ENCODE results near the gene CLIC5.
A peak's percentile ranks its signal among the peaks of the same experiment; 100 is the strongest.

The CLIC5 gene

DNA sequence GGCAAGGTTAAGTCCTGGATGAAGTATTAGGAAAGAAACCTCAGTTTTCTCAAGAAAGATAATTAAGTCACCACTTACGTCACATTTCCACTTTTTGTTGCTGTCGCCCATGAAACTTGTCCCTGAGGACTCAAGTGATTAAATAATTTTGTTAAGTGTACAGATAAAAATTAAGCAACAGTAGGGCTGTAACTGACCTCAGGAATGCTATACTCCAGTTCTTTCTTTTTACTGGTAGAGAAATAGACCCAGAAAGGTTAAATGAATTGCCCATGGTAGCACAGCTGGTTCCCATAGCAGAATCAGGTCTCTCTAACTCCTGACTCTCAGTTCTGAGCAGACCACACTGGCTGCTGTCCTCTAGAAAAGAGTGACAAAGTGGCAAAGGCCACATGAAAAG is 54.5 kb downstream of the CLIC5 start:
- no peak overlapping the region for H3K27ac ChIP-seq (ENCODE audit: low read length)
- no peaks in the 10 kb centered on the region for H3K36me3 ChIP-seq (ENCODE audit: control insufficient read depth in 1 of 2, insufficient read depth in 2 of 2, low read length in 2 of 2)
- no peaks in the 10 kb centered on the region for H3K4me1 ChIP-seq (ENCODE audit: control insufficient read depth in 1 of 2, insufficient read depth in 2 of 2, low read length in 2 of 2)
- H3K4me3 ChIP-seq (ENCODE audit: low read depth in 1 of 2, low read length in 2 of 2): no peak overlapping the region
- peaks cover 3 to 10% of the 10 kb centered on the region in 2 donors for H3K9me3 ChIP-seq (ENCODE audit: control insufficient read depth in 1 of 2, low read length in 2 of 2)
- no peaks in the 10 kb centered on the region for H3K27me3 ChIP-seq (ENCODE audit: low read depth, low read length)

DNA sequence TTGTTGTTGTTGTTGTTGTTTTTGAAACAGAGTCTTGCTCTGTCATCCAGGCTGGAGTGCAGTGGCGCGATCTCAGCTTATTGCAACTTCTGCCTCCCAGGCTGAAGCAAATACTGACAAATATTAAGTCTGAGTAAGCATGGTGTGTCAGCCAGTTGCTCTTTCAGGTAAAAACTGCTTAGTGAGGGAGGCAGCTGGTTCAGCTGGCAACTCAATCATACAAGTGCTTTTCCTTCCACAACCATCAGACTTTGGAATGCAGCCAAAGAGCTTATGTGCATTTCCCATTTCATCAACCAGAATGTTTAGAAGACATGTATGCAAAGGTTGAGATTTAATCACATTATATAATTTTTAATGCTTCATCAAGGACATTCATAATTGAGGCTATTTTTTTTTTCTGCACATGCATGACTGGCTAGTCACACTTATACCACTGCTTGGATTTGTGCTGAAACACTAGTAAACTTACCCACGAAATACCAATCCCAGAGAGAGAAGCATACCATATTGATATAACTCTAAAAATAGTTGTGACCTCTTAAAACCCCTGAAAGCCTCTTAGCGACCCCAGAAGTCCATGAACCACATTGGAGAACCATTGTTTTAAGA is 56.0 kb downstream of the CLIC5 start:
- H3K27me3 ChIP-seq (ENCODE audit: low read depth, low read length): no peaks in the 10 kb centered on the region
- peaks cover 3 to 6% of the 10 kb centered on the region in 2 donors for H3K9me3 ChIP-seq (ENCODE audit: control insufficient read depth in 1 of 2, low read length in 2 of 2)
- no peaks in the 10 kb centered on the region for H3K36me3 ChIP-seq (ENCODE audit: control insufficient read depth in 1 of 2, insufficient read depth in 2 of 2, low read length in 2 of 2)
- no peak overlapping the region for H3K4me3 ChIP-seq (ENCODE audit: low read depth in 1 of 2, low read length in 2 of 2)
- H3K27ac ChIP-seq (ENCODE audit: low read length): no peak overlapping the region
- no peaks in the 10 kb centered on the region for H3K4me1 ChIP-seq (ENCODE audit: control insufficient read depth in 1 of 2, insufficient read depth in 2 of 2, low read length in 2 of 2)

DNA sequence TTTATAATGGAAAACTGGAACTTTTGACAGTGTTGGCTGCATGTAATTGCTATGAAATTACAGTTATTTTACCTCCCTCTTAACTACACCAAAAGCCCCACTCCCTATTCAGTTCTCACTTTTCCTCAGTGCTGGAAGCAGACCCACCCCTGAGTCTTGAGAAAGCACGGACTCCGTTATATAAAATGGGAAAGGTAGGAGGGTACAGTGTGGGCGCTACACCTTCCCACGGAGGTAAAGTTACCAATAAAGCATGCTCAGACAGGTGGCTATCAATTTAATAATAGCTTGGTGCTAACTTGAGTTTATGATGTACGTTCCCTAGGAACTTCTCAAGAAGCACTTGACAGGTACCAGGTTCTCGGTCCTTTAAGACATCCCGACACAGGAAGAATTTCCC is 59.0 kb downstream of the CLIC5 start:
- H3K4me1 ChIP-seq (ENCODE audit: control insufficient read depth in 1 of 2, insufficient read depth in 2 of 2, low read length in 2 of 2): peaks cover 0 to 6% of the 10 kb centered on the region in 2 donors
- no peaks in the 10 kb centered on the region for H3K36me3 ChIP-seq (ENCODE audit: control insufficient read depth in 1 of 2, insufficient read depth in 2 of 2, low read length in 2 of 2)
- H3K27ac ChIP-seq (ENCODE audit: low read length): no peak overlapping the region
- H3K27me3 ChIP-seq (ENCODE audit: low read depth, low read length): no peaks in the 10 kb centered on the region
- H3K4me3 ChIP-seq (ENCODE audit: low read depth in 1 of 2, low read length in 2 of 2): no peak overlapping the region
- no peaks in the 10 kb centered on the region for H3K9me3 ChIP-seq (ENCODE audit: control insufficient read depth in 1 of 2, low read length in 2 of 2)

DNA sequence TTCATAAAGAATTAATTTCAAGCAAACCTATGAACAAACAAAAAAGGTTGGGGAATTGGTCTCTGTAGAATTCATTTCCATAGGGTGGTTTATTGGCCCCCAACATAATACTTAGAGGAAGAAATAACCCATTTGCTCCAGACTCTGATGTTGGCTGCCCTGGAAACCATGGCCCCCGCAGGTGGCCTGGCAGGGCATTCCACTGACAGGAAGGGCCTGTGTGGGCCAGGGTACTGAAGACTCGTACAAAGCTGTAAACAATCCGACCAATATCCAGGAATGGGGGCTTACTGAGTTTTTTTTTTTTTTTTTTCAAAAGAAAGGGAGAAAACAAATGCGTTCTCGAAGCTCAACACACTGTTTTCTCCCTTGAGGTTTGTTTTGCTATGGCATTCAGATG is 59.5 kb downstream of the CLIC5 start:
- H3K36me3 ChIP-seq (ENCODE audit: control insufficient read depth in 1 of 2, insufficient read depth in 2 of 2, low read length in 2 of 2): no peaks in the 10 kb centered on the region
- H3K4me3 ChIP-seq (ENCODE audit: low read depth in 1 of 2, low read length in 2 of 2): no peak overlapping the region
- no peaks in the 10 kb centered on the region for H3K27me3 ChIP-seq (ENCODE audit: low read depth, low read length)
- no peaks in the 10 kb centered on the region for H3K9me3 ChIP-seq (ENCODE audit: control insufficient read depth in 1 of 2, low read length in 2 of 2)
- H3K4me1 ChIP-seq (ENCODE audit: control insufficient read depth in 1 of 2, insufficient read depth in 2 of 2, low read length in 2 of 2): peaks cover 0 to 6% of the 10 kb centered on the region in 2 donors
- no peak overlapping the region for H3K27ac ChIP-seq (ENCODE audit: low read length)

DNA sequence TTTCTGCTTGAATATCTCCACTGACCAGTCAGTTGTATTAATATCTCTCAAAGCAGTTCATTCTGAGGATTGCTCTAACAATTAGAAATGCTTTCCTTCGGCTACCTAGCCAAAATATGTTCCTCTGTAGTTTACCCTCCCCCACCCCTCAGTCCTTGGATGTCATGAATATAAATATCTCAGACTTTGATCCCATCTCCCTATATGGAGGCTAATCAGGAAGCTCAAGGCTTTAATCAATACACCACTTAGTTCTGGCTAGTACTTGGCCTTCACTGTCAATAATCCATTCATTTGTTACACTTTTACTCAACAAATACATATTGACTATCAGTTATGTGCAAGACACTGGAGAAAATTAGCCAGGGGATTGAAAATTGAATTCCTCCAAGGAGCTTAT is 60.1 kb downstream of the CLIC5 start:
- H3K4me1 ChIP-seq (ENCODE audit: control insufficient read depth in 1 of 2, insufficient read depth in 2 of 2, low read length in 2 of 2): peaks cover 0 to 6% of the 10 kb centered on the region in 2 donors
- H3K27ac ChIP-seq (ENCODE audit: low read length): no peak overlapping the region
- no peaks in the 10 kb centered on the region for H3K36me3 ChIP-seq (ENCODE audit: control insufficient read depth in 1 of 2, insufficient read depth in 2 of 2, low read length in 2 of 2)
- no peaks in the 10 kb centered on the region for H3K9me3 ChIP-seq (ENCODE audit: control insufficient read depth in 1 of 2, low read length in 2 of 2)
- no peak overlapping the region for H3K4me3 ChIP-seq (ENCODE audit: low read depth in 1 of 2, low read length in 2 of 2)
- H3K27me3 ChIP-seq (ENCODE audit: low read depth, low read length): no peaks in the 10 kb centered on the region

DNA sequence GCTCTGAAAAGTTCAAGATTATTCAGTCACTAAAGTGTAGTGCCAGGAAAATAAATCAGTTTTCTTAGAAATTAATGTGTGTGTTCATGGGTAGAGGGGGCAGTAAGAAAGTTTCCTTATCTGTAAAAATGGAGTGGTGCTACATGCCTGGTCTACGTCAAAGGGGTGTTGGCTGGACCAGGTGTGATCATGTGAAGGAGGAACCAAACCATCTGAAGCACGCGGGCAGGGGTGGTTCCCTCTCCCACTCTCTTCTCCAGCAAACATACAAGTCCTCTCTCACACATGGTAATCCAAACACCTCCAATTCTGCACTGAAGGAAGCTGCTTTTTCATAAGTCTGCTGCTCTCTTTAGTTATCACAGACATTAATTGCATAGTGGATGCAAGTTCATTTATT is 63.1 kb downstream of the CLIC5 start:
- Histone ChIP-seq H3K4me1 (ENCODE audit: control insufficient read depth in 1 of 2, insufficient read depth in 2 of 2, low read length in 2 of 2) (peaks cover 0 to 6% of the 10 kb centered on the region in 2 donors), H3K4me3 (ENCODE audit: low read depth in 1 of 2, low read length in 2 of 2) (no peak overlapping the region), H3K9me3 (ENCODE audit: control insufficient read depth in 1 of 2, low read length in 2 of 2) (no peaks in the 10 kb centered on the region), H3K27me3 (ENCODE audit: low read depth, low read length) (no peaks in the 10 kb centered on the region), H3K36me3 (ENCODE audit: control insufficient read depth in 1 of 2, insufficient read depth in 2 of 2, low read length in 2 of 2) (no peaks in the 10 kb centered on the region), H3K27ac (ENCODE audit: low read length) (no peak overlapping the region)

DNA sequence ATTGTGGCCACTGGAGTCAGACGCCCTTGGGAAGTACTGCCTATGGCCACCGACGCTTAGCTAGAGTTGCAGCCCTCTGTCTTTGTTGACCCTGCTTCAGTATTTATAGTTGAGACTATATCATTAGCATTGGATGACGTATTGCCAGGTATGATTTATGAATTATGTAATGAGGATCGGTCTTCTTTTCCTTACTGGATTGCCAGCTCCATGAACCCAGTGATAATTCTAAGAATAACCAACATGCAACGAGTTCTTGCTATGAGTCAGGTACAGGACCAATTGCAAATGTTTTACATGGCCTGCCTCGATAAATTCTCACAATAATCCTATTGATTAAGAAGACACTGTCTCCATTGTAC is 63.5 kb downstream of the CLIC5 start:
- Histone ChIP-seq H3K9me3 (ENCODE audit: control insufficient read depth in 1 of 2, low read length in 2 of 2) (no peaks in the 10 kb centered on the region), H3K4me1 (ENCODE audit: control insufficient read depth in 1 of 2, insufficient read depth in 2 of 2, low read length in 2 of 2) (peaks cover 0 to 6% of the 10 kb centered on the region in 2 donors), H3K36me3 (ENCODE audit: control insufficient read depth in 1 of 2, insufficient read depth in 2 of 2, low read length in 2 of 2) (no peaks in the 10 kb centered on the region), H3K27me3 (ENCODE audit: low read depth, low read length) (no peaks in the 10 kb centered on the region), H3K27ac (ENCODE audit: low read length) (no peak overlapping the region), H3K4me3 (ENCODE audit: low read depth in 1 of 2, low read length in 2 of 2) (peak overlapping the region in 1 of 2 donors; percentile 9)

DNA sequence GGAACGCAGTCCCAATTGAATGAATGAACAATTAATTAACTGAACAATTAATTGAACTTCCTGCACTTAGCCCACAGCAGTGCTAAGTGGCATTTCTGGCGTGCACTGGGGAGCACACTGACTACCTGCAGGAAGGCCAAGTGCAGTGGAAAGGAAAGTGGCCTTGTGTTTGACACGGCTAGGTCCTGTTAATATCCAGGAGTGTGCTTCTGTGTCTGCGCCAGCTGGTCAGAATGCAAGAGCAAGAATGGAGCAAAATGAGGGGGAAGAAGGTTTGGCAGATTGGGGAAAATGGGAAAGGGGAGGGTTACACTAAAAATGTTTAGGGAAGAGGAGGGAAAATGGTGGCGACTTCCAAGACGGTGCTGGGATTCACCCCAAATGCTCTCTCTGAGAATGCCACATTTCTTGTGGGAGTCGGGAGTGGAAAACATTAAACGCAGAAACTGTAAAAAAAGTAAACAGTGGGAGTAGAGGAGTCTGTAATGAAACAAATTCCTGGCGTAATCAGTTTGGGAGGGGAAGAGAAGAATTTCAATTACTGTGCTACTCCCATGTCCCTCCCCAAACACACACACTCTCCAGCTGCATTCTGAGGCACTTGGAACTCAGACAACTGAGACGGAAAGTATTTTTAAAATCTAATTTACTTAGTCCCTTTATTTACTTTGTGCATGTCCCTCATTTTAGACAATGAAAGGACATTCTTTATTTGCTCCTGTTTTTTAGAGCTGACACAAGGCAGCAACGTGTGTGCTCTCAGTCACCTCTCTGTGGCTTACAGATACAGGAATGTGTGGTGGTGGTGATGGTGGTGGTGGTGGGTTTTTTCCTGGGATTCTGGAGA is 64.1 kb downstream of the CLIC5 start:
- Histone ChIP-seq H3K36me3 (ENCODE audit: control insufficient read depth in 1 of 2, insufficient read depth in 2 of 2, low read length in 2 of 2) (no peaks in the 10 kb centered on the region), H3K9me3 (ENCODE audit: control insufficient read depth in 1 of 2, low read length in 2 of 2) (no peaks in the 10 kb centered on the region), H3K27ac (ENCODE audit: low read length) (no peak overlapping the region), H3K27me3 (ENCODE audit: low read depth, low read length) (no peaks in the 10 kb centered on the region), H3K4me1 (ENCODE audit: control insufficient read depth in 1 of 2, insufficient read depth in 2 of 2, low read length in 2 of 2) (peaks cover 0 to 6% of the 10 kb centered on the region in 2 donors), H3K4me3 (ENCODE audit: low read depth in 1 of 2, low read length in 2 of 2) (peak overlapping the region in 1 of 2 donors; percentile 9)

DNA sequence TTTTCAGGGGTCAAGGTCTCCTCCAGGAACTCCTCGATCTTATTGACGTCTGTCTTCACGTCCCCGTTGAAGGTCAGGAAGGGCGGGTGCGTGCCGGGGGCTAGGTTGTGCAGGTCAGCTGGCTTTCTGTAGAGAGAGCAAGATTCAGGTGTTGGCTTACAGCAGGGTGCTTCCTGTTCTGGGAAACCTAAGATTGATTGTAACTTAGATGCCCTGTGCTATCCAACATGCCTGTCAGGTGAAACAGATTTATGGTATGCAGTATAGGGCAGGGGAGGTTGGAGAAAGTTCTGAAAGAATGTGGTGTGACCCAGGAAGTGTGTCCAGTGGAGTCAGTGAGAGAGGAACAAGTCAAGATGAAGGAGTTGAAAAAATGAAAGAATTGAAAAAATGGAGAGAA is 66.4 kb downstream of the CLIC5 start:
- no peaks in the 10 kb centered on the region for H3K36me3 ChIP-seq (ENCODE audit: control insufficient read depth in 1 of 2, insufficient read depth in 2 of 2, low read length in 2 of 2)
- peaks cover 0 to 6% of the 10 kb centered on the region in 2 donors for H3K4me1 ChIP-seq (ENCODE audit: control insufficient read depth in 1 of 2, insufficient read depth in 2 of 2, low read length in 2 of 2)
- no peak overlapping the region for H3K4me3 ChIP-seq (ENCODE audit: low read depth in 1 of 2, low read length in 2 of 2)
- H3K27ac ChIP-seq (ENCODE audit: low read length): no peak overlapping the region
- no peaks in the 10 kb centered on the region for H3K27me3 ChIP-seq (ENCODE audit: low read depth, low read length)
- H3K9me3 ChIP-seq (ENCODE audit: control insufficient read depth in 1 of 2, low read length in 2 of 2): no peaks in the 10 kb centered on the region

DNA sequence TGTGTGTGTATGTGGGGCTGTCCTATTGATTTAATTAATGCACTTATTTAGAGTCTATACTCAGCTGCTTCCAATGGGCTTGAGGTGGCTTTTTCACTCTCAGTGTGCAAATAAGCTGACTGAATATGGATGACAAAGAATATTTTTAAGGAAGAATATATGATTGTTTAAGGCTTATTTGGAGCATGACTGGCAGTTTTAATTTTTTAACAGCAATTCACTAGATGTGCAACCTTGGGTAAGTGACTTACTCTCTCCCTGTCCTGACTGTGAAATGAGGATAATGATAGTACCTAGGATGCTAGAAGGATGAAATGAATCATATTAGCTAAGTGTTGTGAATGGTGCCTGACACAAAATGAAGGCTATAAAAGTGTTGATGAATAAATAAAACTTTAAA is 67.9 kb downstream of the CLIC5 start:
- Histone ChIP-seq H3K27ac (ENCODE audit: low read length) (no peak overlapping the region), H3K36me3 (ENCODE audit: control insufficient read depth in 1 of 2, insufficient read depth in 2 of 2, low read length in 2 of 2) (no peaks in the 10 kb centered on the region), H3K9me3 (ENCODE audit: control insufficient read depth in 1 of 2, low read length in 2 of 2) (no peaks in the 10 kb centered on the region), H3K27me3 (ENCODE audit: low read depth, low read length) (no peaks in the 10 kb centered on the region), H3K4me1 (ENCODE audit: control insufficient read depth in 1 of 2, insufficient read depth in 2 of 2, low read length in 2 of 2) (peaks cover 0 to 6% of the 10 kb centered on the region in 2 donors), H3K4me3 (ENCODE audit: low read depth in 1 of 2, low read length in 2 of 2) (no peak overlapping the region)

DNA sequence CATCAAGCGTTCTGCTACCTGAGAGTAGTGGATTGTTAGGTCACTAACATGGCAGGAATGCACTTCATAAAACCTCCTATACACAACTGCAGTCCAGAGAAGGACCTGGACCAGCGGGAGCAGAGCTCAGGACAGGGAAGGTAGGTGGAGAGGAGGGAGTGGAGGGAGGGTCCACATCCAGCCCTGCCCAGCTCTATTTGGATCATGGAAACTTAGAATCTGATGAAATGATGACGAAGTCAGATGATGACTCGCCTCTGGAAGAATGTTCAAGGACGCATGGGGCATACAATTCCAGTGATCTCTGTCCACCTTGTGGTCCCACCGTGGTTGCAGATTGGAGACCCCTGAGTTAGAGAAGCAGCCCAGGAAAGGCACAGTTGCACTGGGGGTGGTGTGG is 68.8 kb downstream of the CLIC5 start:
- no peaks in the 10 kb centered on the region for H3K27me3 ChIP-seq (ENCODE audit: low read depth, low read length)
- H3K36me3 ChIP-seq (ENCODE audit: control insufficient read depth in 1 of 2, insufficient read depth in 2 of 2, low read length in 2 of 2): no peaks in the 10 kb centered on the region
- no peak overlapping the region for H3K27ac ChIP-seq (ENCODE audit: low read length)
- peaks cover 0 to 1% of the 10 kb centered on the region in 2 donors for H3K4me1 ChIP-seq (ENCODE audit: control insufficient read depth in 1 of 2, insufficient read depth in 2 of 2, low read length in 2 of 2)
- H3K4me3 ChIP-seq (ENCODE audit: low read depth in 1 of 2, low read length in 2 of 2): no peak overlapping the region
- no peaks in the 10 kb centered on the region for H3K9me3 ChIP-seq (ENCODE audit: control insufficient read depth in 1 of 2, low read length in 2 of 2)

Measured in muscle layer of duodenum (tissue), 2 donors.